Skin epidermis (tissue), 12 donors: ENCODE results near the gene VSIG4.

Source experiments
- H3K27ac ChIP-seq, 21 experiments: fragments of 200-600 bp; sonication (generic) in 11 of 21; one replicate each; pipeline ENCODE4 v1.5.0; 2020; ENCODE audit warnings: mild to moderate bottlenecking in 3 of 21, inconsistent platforms in 2 of 21, moderate library complexity in 2 of 21
- H3K4me3 ChIP-seq, 7 experiments: fragments of 200-600 bp; sonication (generic) in 2 of 7; one replicate each; pipeline ENCODE4 v1.5.0; 2020; ENCODE audit warnings: inconsistent platforms in 2 of 7, mild to moderate bottlenecking in 2 of 7, moderate library complexity in 1 of 7

Gene VSIG4

DNA sequence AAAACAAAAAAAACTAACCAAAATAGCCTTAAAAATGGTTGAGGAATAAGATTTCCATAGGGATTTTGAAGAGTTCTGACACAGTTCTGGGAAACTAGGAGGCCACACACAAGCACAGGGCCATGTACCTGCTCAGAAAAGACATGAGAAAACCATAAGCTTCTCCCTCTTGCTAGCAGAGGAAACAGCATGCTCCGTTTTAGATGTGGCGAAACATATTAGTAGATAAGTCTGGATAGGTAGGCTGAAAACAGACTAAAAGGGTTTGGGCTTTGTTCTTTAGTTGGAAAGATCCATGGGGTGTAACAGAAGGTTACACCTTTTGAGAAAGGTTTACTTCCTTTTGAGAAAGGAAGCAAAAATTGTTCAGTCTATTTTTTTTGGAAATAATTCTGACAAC, 10.9 kb downstream of the VSIG4 start:
- no peak overlapping the region for H3K4me3 ChIP-seq
- H3K27ac ChIP-seq: no peak overlapping the region

DNA sequence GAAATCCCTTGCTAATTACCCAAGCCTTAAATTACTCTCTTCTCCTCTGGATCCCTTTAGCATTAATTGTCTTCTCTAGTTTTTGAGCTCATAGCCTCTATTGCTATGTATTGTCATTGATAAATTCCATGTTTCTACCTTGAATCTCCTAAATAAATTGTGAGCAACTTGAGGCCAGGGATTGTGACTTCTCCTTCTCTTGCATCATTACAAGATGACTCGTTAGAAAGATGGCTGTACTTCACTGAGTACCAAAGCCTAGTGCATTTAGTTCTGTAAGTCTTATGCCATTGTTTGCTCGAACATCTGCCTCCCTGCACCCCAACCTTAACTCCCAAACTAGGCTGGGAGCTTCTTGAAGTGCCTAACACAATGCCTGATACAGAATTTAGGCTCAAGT, 15.3 kb downstream of the VSIG4 start:
- no peak overlapping the region for H3K4me3 ChIP-seq
- H3K27ac ChIP-seq: no peak overlapping the region

DNA sequence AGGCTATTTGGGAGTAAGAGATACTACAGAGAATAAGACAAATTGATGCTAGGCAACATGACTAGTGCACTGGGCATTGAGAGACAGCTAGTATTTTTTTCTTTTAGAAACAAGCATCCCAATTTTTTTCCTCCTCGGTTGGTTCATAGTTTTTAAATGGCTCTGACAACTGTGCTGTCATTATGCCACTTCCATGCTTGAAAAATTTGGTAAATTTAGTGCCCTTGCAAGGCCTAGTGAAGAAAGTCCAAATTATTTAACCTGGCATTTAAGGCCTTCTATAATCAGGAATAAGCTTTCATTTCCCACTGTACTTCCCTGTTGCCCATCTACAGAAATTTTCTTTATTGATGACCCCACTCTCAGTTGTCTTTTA, 15.8 kb downstream of the VSIG4 start:
- Histone ChIP-seq H3K27ac (no peak overlapping the region), H3K4me3 (no peak overlapping the region)

DNA sequence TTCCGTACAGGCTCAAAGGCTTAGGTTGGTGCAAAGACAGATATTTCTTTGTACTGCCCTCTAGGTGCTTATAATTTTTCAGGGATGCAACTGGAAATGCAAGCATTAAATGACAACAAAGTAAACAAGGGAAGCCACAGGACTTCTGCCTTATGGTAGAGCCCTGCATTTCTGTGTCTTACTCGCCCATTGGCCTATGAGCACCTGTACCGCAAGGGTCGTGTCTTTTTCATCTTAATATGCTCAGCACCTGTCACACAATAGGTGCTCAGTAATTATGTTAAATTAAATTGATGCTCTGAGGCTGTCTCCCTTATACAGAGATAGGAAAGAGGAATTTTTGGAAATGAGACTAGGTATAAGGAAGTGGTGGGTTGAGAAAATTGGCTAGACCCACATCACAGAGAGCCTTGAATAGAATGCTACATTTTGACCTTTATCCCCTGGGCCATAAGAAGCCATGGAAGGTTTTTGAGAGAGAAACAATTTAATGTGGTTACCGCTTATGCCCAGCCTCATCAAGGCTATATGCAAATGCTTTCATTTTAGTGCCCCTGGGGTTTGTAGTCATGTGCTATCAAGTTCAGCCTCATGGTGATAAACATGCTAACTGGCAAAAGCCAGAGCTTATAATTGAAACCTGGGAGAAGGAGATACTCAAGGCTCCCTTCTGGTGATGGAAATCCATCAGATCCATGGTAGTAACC, 16.3 kb downstream of the VSIG4 start:
- Histone ChIP-seq H3K4me3 (no peak overlapping the region), H3K27ac (no peak overlapping the region)

DNA sequence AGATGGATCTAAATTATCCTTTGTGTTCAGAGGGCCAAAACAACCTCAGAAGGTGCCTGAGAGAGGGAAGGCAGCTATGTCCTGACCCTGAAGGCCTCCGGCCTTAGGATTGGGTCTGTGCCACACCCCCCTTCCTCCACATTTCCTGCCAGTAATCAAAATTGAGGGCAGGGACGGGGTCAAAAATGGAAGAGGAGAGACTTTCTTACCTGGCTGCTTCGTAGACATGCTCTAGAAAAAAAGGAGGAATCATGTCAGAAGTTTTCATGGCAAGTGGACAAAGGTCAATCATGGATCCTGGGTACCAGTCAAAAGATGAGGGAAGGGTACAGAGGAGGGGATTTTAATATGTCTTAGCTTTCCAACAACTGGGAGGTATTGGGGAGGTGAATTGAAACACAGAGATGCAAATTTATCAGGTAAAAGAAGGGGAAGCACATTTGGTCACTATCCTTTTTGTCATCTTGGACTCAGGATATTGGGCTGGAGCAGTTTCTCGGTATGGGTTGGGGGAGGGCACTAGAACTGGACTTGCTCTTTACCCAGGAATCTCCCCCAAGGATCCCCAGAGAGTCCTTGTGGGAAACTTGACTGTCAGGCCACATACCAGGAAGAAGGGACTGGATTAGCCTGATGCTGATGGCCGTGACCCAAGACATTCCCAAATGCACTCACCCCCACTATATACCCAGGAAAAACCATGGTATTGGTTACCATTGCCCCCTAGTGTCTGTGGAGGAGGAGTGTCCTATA, 17.1 kb downstream of the VSIG4 start:
- H3K27ac ChIP-seq: no peak overlapping the region
- H3K4me3 ChIP-seq: no peak overlapping the region

DNA sequence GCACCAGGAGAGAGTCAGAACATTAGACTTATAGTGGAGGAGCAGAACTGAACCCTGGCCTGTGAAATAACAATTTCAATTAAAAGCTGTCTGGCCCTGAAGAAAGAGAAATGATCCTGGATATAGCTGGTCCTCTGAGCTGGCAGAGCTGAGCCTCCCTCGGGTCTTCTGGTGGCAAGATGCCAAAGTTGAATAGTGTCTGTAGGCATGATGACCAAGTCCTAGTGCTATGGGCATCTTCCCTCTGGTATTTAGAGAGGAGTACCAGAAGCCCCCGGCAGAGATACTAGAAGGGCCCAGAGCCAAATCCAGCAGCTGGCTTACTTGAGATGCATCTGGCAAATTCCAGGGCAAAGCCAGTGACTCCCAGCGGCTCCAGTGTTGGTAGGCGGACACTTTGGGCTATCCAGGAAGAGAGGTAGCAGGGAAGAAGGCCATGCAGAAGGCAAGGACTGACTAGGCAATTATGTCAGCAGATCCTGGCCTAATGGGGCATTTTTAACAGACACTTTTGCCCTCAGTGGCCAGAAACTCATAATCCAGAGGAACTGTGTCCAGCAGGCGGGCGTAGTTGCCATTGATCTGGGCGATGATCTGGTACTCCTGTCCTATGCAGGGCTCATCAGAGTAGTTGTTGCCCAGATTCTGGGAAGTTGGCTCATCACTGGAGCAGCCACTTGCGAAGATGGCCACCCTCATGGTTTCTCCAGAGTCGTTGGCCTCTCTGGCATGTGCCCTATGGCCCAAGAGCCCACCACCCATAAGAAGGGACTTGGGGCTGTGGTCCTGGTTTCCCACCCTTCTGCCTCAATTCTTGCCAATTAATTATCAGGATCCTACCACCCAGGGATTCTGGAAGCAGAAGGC, 17.9 kb downstream of the VSIG4 start:
- H3K27ac ChIP-seq: no peak overlapping the region
- H3K4me3 ChIP-seq: no peak overlapping the region

DNA sequence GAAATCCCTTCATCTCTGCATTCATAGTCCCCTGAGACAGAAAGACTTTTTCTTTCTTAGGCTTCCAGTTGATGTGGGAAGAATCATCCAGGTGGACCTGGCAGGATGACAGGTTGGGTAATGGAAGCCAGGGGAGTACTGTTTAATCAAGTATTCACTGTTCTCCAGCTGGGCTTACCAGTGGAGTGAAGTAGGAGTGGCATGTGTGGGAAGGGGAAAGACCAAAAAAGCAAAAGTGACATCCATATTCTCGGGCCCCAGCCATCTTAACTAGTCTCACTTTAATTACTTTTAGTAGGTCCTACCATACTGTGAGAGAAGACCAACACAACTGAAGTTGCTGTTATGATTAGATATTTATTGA, 18.5 kb downstream of the VSIG4 start:
- Histone ChIP-seq H3K27ac (peak overlapping the region in 1 of 21 experiments; percentile 51), H3K4me3 (no peak overlapping the region)

DNA sequence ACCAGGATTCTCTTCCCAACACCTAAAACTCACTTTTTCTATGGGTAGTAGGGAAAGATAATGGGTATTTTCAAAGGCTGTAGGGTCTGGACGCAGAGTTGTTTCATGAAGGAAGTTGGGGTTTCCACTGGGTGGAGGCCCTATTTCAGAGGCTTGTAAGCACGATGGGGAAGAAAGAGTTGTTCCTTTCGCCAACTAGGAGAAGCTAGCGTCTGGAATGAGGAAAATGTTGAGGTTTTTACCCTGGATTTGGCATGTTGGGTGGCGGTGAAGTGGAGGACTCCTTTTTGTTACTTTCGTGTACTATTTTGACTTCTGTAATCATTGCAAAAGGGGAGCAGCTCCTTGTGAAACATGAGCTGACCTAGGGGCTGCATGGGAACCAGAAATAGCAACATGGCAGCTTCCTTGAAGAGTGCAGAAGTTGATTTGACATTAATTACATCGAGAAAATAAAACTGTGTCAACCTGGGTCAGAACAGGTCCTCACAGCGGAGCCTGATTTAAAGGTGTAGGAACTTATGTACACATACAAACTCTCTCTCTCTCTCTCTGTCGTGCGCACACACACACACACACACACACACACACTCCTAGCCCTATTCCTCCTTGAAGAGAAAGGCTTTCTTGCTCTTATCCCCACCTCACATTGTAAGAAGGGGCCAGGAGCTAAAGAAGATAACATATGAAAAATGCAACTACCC, 19.1 kb downstream of the VSIG4 start:
- H3K4me3 ChIP-seq: no peak overlapping the region
- H3K27ac ChIP-seq: peak overlapping the region in 2 of 21 experiments; percentile 51 to 56

DNA sequence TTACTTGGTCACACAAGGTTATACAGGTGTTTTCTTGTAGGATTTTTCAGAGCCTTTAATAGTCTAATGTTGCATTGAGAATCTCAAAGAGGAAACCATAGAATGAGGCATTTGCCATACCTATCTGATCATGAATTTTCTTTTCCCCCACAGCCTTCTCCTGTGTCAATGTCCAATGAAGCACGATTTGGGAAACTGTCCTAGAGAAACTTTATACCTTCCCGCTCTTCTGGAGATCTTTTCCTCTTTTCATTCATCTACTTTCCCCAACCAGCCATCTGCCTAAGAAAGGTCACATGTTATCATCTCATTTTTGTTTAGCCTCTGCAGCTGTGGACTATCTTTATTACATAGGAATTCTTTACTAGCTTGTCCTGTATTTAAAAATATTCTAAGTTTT, 19.9 kb downstream of the VSIG4 start:
- H3K4me3 ChIP-seq: no peak overlapping the region
- H3K27ac ChIP-seq: peak overlapping the region in 1 of 21 experiments; percentile 51

DNA sequence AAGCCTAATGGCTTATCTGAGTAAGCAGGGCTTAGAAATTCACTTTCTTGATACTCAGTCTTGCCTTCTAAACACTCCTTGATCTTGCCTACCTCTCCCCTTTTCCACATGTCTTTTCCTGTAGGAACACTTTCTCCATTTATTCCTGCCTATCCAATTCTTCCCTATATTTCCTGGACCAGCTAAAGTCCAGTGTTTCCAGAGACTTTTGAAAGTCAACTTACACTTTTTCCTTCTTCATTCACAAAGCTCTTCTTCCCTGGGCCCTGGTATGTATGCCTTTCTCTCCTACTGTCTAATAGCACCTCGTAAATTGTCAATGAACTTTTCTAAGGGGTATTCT, 20.6 kb downstream of the VSIG4 start:
- no peak overlapping the region for H3K4me3 ChIP-seq
- H3K27ac ChIP-seq: peak overlapping the region in 2 of 21 experiments; percentile 21 to 51

DNA sequence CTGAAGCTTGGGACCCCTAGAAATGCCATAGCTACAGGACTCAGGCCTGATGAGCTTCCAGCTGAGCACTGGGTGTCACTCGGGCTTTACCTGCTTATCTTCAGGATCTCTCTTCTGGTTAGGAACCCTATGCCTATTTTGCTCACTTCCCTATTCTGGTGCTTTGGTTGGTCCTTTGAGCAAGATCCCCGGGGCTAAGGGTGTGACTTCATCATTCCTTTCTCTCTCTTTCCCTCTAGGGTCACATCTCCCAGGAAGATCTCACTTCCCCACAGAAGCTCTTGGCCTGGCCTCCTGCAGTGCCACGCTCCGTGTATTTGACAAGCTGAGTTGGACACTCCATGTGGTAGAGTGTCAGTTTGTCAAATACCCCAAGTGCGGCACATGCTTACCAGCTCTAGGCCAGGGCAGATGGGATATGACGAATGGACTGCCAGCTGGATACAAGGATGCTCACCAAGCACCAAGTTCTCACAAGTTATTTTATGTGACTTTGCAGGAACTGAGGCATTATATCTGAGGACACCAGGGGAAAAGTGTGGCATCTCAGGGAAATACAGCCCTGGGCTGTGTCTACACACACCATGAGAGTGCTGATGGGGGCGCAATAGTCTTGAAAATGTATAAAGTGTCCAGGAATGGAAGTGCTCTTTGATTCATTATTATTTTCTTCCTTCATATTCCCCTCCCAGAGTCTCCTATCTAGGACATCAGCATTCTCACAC, 21.1 kb downstream of the VSIG4 start:
- H3K27ac ChIP-seq: peak overlapping the region in 2 of 21 experiments; percentile 30 to 69
- no peak overlapping the region for H3K4me3 ChIP-seq

DNA sequence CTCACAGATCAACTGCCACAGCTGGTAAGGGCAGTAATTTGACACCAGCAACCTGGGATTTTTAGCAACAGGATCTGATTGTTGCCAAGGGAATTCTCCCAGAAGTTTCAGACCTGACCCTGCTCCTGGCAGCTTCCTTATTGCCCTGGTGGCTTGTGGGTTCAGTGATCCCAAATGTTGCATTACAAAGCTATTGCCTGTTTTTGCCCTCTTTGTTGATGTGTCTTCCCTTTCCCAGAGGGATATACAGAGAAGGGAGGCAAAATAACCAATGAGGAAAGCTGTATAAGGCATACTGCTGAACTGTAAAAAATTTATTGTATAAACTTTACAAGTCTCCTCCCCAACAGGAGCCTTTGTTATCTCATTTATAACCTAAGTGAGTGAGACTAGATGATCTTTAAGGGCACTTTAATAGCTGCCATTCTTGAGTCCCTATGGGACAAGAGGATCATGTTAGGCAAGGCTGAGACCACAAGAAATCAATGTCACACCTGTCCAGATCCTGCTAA, 22.2 kb downstream of the VSIG4 start:
- Histone ChIP-seq H3K4me3 (peak overlapping the region in 1 of 7 experiments; percentile 8), H3K27ac (peak overlapping the region in 8 of 21 experiments; percentile 22 to 78 (median 59))

DNA sequence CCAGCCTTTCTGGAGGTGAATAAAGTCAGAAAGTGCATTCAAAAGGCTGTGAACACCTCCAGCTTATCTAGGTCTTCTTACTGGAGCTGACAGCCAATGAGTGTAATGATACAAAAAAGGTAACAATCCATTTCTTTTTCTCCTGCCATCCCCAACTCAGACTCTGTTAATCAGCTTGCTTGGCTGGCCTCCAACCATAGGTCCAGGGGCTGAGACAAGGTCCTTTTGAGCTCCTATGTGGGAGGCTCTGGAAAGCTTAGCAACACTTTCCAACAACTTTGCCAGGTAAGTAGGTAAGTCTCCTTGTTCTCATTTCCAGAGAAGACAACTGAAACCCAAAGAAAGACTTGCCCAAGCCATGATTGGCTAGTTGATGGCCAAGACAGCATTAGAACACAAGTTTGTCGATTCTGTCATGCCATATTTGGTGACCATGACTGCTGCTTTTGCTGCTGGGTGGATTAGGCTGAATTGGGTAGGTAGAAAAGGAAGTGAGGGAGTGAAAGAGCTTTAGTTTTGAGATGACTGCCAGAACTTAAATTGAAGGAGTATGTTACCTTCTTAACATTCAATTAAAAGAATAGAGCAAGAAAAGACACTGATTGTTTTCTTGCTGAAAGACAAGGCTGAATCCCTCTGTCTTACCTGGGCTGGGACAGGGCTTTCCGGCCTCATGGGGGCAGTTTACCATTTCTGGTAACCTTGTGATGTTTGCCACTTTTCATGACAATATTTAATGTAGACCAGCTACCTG, 22.8 kb downstream of the VSIG4 start:
- Histone ChIP-seq H3K4me3 (peak overlapping the region in 1 of 7 experiments; percentile 13), H3K27ac (peak overlapping the region in 11 of 21 experiments; percentile 10 to 80 (median 43))

DNA sequence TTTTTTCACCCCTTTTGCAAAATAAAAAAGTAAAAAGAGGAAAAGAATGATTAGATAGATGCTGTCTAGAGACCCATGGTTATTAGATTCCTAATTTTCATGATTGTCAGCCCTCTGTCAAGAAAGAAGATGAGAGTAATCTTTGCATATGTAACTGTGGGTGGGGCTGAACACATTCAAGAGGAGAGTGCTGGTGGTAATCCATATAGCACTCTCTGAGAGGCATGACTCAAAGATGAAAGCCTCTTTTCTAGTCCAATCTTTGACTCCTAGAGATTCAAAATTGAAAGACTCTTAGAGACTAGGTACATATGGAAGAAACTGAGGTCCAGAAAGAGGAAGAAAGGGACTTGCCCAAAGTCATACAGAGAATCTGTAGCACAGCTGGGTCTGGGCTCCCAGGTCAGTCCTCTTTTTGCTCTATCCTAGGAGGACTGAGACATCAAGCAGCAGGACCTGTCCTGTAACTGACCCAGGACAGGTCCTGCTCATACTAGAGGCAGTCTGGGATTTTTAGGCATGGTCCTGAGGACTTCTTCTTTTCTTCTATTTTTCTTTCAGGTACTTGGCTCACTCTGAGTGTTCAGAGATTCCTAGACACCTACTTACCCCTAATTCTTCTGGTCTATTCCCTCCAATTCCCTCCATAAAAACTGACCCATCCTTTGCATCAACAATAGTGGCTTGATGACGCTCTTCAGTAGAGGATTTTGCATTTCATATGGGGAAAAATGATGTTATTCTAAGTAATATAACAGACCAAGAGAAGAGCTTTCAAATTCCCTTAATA, 23.8 kb downstream of the VSIG4 start:
- Histone ChIP-seq H3K27ac (peak overlapping the region in 14 of 21 experiments; percentile 21 to 80 (median 40)), H3K4me3 (peak overlapping the region in 3 of 7 experiments; percentile 13 to 22 (median 15))

DNA sequence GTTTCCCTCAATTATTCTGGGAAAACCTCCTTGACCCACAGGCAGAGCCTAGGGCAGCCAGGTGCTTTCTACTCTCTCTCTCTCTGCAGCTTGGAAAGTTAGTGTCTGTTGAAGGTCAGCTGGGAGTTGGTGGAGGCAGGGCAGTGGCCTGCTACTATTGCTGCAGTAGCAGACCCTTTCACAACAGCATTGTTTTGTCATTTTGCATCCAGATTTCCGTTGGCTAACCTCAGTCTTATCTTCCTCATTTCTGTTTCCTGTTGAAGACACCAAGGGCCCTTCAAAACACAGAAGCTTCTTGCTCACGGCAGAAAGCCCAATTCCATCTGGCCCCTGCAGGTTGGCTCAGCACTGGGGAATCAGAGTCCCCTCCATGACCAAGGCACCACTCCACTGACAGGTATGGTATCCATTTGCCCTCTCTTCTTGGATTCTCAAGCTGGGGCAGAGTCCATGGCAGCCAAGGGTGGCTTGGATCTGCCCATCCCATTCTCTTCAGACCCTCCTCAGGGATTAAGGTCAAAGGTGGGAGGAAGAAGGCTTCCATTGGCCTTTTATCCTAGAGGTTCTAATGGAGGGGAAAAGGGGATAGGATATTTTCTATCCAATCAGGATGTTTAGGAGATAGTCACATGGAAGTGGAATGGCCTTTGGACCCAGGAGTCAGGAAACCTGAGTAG, 24.6 kb downstream of the VSIG4 start:
- Histone ChIP-seq H3K4me3 (peak overlapping the region in 1 of 7 experiments; percentile 15), H3K27ac (peak overlapping the region in 11 of 21 experiments; percentile 29 to 80 (median 56))

DNA sequence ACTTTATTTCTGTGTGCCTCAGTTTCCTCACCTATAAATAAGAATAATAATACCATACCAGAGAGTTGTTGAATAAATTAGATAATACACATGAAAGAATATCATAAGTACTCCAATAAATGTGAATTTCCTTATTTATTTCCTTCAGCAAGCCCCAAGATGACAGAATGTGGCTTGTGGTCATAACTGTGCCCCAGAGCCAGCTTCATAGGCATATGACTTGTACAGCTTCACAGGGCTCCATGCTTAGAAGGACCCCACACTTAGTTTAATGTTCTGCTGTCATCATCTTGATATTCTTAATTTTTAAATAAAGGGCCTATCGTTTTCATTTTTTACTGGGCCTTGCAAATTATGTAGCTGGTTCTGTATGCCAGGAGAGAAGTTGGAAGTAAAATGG, 25.3 kb downstream of the VSIG4 start:
- H3K4me3 ChIP-seq: no peak overlapping the region
- peak overlapping the region in 6 of 21 experiments; percentile 43 to 80 (median 62) for H3K27ac ChIP-seq

DNA sequence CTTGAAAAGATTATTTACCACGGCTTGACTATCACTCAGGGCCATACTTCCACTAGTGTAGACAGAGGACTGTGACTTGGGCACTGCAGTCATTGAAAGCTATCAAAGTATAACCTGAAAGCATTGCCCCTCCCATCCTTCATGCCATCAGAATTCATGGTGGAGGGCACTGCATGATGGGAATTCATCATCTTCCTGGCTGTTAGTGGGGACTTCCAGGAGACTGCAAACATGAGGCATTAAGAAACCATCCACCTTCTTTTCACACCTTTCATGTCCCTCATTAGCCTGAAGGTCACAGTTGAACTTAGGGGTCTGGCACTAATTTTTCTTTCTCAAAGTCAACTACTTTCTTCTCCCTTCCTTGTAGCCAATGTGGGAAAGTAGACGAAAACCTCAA, 25.8 kb downstream of the VSIG4 start:
- H3K27ac ChIP-seq: peak overlapping the region in 9 of 21 experiments; percentile 11 to 80 (median 50)

More for the DNA sequence above, 25.8 kb downstream of the VSIG4 start:
- no peak overlapping the region for H3K4me3 ChIP-seq
